HUES64 (cell line): ENCODE measurements around the gene ABHD1.
"Not testable (repeated sequence)": the region's sequence is repeated elsewhere in the genome, so short reads cannot be mapped to it uniquely, and the experiment has no call there.

Experiments used
- H3K27ac ChIP-seq: 2 replicates; pipeline ENCODE4 v1.7.0; 2013; ENCODE audit warnings: low read depth, low read length, inconsistent platforms
- H3K27me3 ChIP-seq: 2 replicates; pipeline ENCODE4 v1.6.1; 2013; ENCODE audit warnings: mild to moderate bottlenecking, low read length; ENCODE audit not compliant: insufficient read depth
- H3K36me3 ChIP-seq: 2 replicates; pipeline ENCODE4 v1.6.1; 2013; ENCODE audit warnings: mild to moderate bottlenecking, low read length; ENCODE audit not compliant: insufficient read depth
- H3K4me1 ChIP-seq: 2 replicates; pipeline ENCODE4 v1.6.1; 2013; ENCODE audit warnings: mild to moderate bottlenecking, low read length, moderate library complexity; ENCODE audit not compliant: insufficient read depth
- H3K4me3 ChIP-seq: 2 replicates; pipeline ENCODE4 v1.5.1; 2013; ENCODE audit warnings: mild to moderate bottlenecking, low read length, moderate library complexity
- H3K9ac ChIP-seq: 2 replicates; pipeline ENCODE4 v1.6.1; 2013; ENCODE audit warnings: mild to moderate bottlenecking, low read depth, low read length
- H3K9me3 ChIP-seq: 2 replicates; pipeline ENCODE4 v1.6.1; 2013; ENCODE audit warnings: low read depth, low read length; ENCODE audit not compliant: insufficient read depth
- WGBS: fragments of 150-250, 120-280 bp; methylation state at CpG from one replicate; pipeline ENCODE4 v1.1.7; 2013; ENCODE audit warnings: missing lambda C conversion rate; 5-methylcytosine and 5-hydroxymethylcytosine counted together

ABHD1 gene

GRCh38 chr2:27160191-27160590 is 36.6 kb downstream of the ABHD1 start:
- H3K36me3 ChIP-seq: no peaks in the 10 kb centered on the region
- H3K9ac ChIP-seq: no peak overlapping the region
- no peaks in the 10 kb centered on the region for H3K4me1 ChIP-seq
- WGBS: 91% methylated on average over 9 of the region's 9 CpGs
- no peak overlapping the region for H3K4me3 ChIP-seq
- no peaks in the 10 kb centered on the region for H3K27me3 ChIP-seq
- H3K27ac ChIP-seq: no peak overlapping the region
- H3K9me3 ChIP-seq: no peaks in the 10 kb centered on the region

- Histone ChIP-seq H3K27me3 (no peaks in the 10 kb centered on the region), H3K27ac (no peak overlapping the region), H3K9ac (no peak overlapping the region), H3K36me3 (no peaks in the 10 kb centered on the region), H3K4me1 (no peaks in the 10 kb centered on the region), H3K4me3 (no peak overlapping the region), H3K9me3 (no peaks in the 10 kb centered on the region)
- 93% methylated on average over 15 of the region's 15 CpGs for WGBS
Observed at GRCh38 chr2:27162151-27163121, 38.8 kb downstream of the ABHD1 start.

GRCh38 chr2:27164960-27165763 is 41.5 kb downstream of the ABHD1 start:
- H3K36me3 ChIP-seq: no peaks in the 10 kb centered on the region
- H3K27ac ChIP-seq: no peak overlapping the region
- no peak overlapping the region for H3K9ac ChIP-seq
- WGBS: 93% methylated on average over 8 of the region's 8 CpGs
- H3K9me3 ChIP-seq: no peaks in the 10 kb centered on the region
- H3K4me1 ChIP-seq: no peaks in the 10 kb centered on the region
- peaks cover 2% of the 10 kb centered on the region; the same call in 1 of the 2 replicates for H3K27me3 ChIP-seq
- H3K4me3 ChIP-seq: no peak overlapping the region

GRCh38 chr2:27170581-27171337 is 47.1 kb downstream of the ABHD1 start:
- no peak overlapping the region for H3K9ac ChIP-seq
- H3K4me3 ChIP-seq: no peak overlapping the region
- no peaks in the 10 kb centered on the region for H3K36me3 ChIP-seq
- 75% methylated on average over 5 of the region's 6 CpGs for WGBS
- peaks cover 19% of the 10 kb centered on the region for H3K27me3 ChIP-seq
- no peaks in the 10 kb centered on the region for H3K4me1 ChIP-seq
- H3K27ac ChIP-seq: no peak overlapping the region
- H3K9me3 ChIP-seq: no peaks in the 10 kb centered on the region

- WGBS: 88% methylated on average over 8 of the region's 8 CpGs
- no peak overlapping the region for H3K9ac ChIP-seq
- peaks cover 19% of the 10 kb centered on the region for H3K27me3 ChIP-seq
- no peak overlapping the region for H3K27ac ChIP-seq
- no peaks in the 10 kb centered on the region for H3K9me3 ChIP-seq
- no peaks in the 10 kb centered on the region for H3K4me1 ChIP-seq
- H3K36me3 ChIP-seq: no peaks in the 10 kb centered on the region
- H3K4me3 ChIP-seq: no peak overlapping the region
Observed at GRCh38 chr2:27171351-27171848, 47.8 kb downstream of the ABHD1 start.

GRCh38 chr2:27174638-27175037 is 51.0 kb downstream of the ABHD1 start:
- no peak overlapping the region for H3K4me3 ChIP-seq
- no peaks in the 10 kb centered on the region for H3K9me3 ChIP-seq
- no peak overlapping the region for H3K9ac ChIP-seq
- H3K36me3 ChIP-seq: no peaks in the 10 kb centered on the region
- peaks cover 19% of the 10 kb centered on the region for H3K27me3 ChIP-seq
- WGBS: 79% methylated on average over 6 of the region's 6 CpGs
- H3K27ac ChIP-seq: no peak overlapping the region
- H3K4me1 ChIP-seq: no peaks in the 10 kb centered on the region

GRCh38 chr2:27175330-27175729 is 51.7 kb downstream of the ABHD1 start:
- Histone ChIP-seq H3K4me1 (no peaks in the 10 kb centered on the region), H3K27me3 (peaks cover 15% of the 10 kb centered on the region), H3K27ac (no peak overlapping the region), H3K4me3 (no peak overlapping the region), H3K9ac (no peak overlapping the region), H3K9me3 (no peaks in the 10 kb centered on the region), H3K36me3 (no peaks in the 10 kb centered on the region)
- 91% methylated on average over 6 of the region's 8 CpGs for WGBS

GRCh38 chr2:27175781-27176180 is 52.2 kb downstream of the ABHD1 start:
- not testable (repeated sequence) for H3K9me3 ChIP-seq, H3K4me1 ChIP-seq
- 95% methylated on average over 4 of the region's 4 CpGs for WGBS

GRCh38 chr2:27177441-27178351 is 54.1 kb downstream of the ABHD1 start:
- H3K27me3 ChIP-seq: peaks cover 3% of the 10 kb centered on the region; the same call in 1 of the 2 replicates
- 93% methylated on average over 15 of the region's 15 CpGs for WGBS
- H3K4me1 ChIP-seq: no peaks in the 10 kb centered on the region
- no peak overlapping the region for H3K27ac ChIP-seq
- no peaks in the 10 kb centered on the region for H3K36me3 ChIP-seq
- H3K9ac ChIP-seq: no peak overlapping the region
- H3K9me3 ChIP-seq: no peaks in the 10 kb centered on the region
- H3K4me3 ChIP-seq: no peak overlapping the region

More at GRCh38 chr2:27175781-27176180, 52.2 kb downstream of the ABHD1 start:
- H3K9ac ChIP-seq, H3K36me3 ChIP-seq, H3K4me3 ChIP-seq, H3K27ac ChIP-seq: not testable (repeated sequence)
- peaks cover 10% of the 10 kb centered on the region for H3K27me3 ChIP-seq

- H3K4me1 ChIP-seq: no peaks in the 10 kb centered on the region
- H3K36me3 ChIP-seq: no peaks in the 10 kb centered on the region
- H3K4me3 ChIP-seq: no peak overlapping the region
- H3K27ac ChIP-seq: no peak overlapping the region
- peaks cover 3% of the 10 kb centered on the region; the same call in 1 of the 2 replicates for H3K27me3 ChIP-seq
- 100% methylated on average over 1 of the region's 3 CpGs for WGBS
- H3K9ac ChIP-seq: no peak overlapping the region
- H3K9me3 ChIP-seq: no peaks in the 10 kb centered on the region
Observed at GRCh38 chr2:27178469-27178868, 54.9 kb downstream of the ABHD1 start.
